ENCODE results near the gene MOSPD2. TPM values are rescaled to one million over a fixed set of nuclear protein-coding genes. Genes with fewer than 3 reads are reported as not detected.
A peak's percentile ranks its signal among the peaks of the same experiment; 100 is the strongest.

The MOSPD2 gene
- polyA plus RNA-seq, 1 donor (not counting 4 experiments of a cell fraction or from before 2014, with no cell fraction given): 20.4 TPM

- H3K9me3 ChIP-seq (ENCODE audit: control insufficient read depth, low read depth, low read length): peaks cover 4% of the 10 kb centered on the region
- peak overlapping the region; percentile 22 for H2AFZ ChIP-seq (ENCODE audit: control insufficient read depth, low read length)
- no peaks in the 10 kb centered on the region for H3K27me3 ChIP-seq (ENCODE audit: control insufficient read depth, extremely low read depth, insufficient read depth, low read length)
- H3K27ac ChIP-seq (ENCODE audit: control insufficient read depth, insufficient read depth, low read length): peak overlapping the region; percentile 52
- H3K79me2 ChIP-seq (ENCODE audit: control insufficient read depth, insufficient read depth, low read length): no peaks in the 10 kb centered on the region
- dilution Hi-C loops (cut with MboI; ENCODE audit: extremely low pct_ligation_motif_present, low sequenced_read_pairs): no loop called here
- FAIRE-seq (peak; percentile 71), DNase-seq (ENCODE audit: low read depth, low spot score) (no peak)
- no peak overlapping the region for H3K4me2 ChIP-seq (ENCODE audit: control insufficient read depth, extremely low read depth, insufficient read depth, low read depth, low read length)
- TF ChIP-seq EZH2 (IDR thresholded peaks at IDR 0.05; ENCODE audit: low read length) (no peak), CTCF (optimal IDR thresholded peaks at IDR 0.05 in 1 of 3, IDR thresholded peaks at IDR 0.05 in 1 of 3, conservative IDR thresholded peaks at IDR 0.05 in 1 of 3; ENCODE audit: extremely low read depth in 1 of 3, insufficient read depth in 2 of 3, low read length in 3 of 3) (no peak)
- H4K20me1 ChIP-seq (ENCODE audit: control insufficient read depth, extremely low read depth, insufficient read depth, low read length): no peaks in the 10 kb centered on the region
- H3K4me3 ChIP-seq (ENCODE audit: control insufficient read depth in 2 of 3, extremely low read depth in 1 of 3, insufficient read depth in 2 of 3, low read depth in 1 of 3, low read length in 3 of 3): no peak overlapping the region
- H3K9me1 ChIP-seq (ENCODE audit: control insufficient read depth, extremely low read depth, insufficient read depth, low read length): no peaks in the 10 kb centered on the region
- no peaks in the 10 kb centered on the region for H3K36me3 ChIP-seq (ENCODE audit: control insufficient read depth in 2 of 2, extremely low read depth in 1 of 2, insufficient read depth in 2 of 2, low read length in 2 of 2)
- H3K9ac ChIP-seq (ENCODE audit: control insufficient read depth, extremely low read depth, insufficient read depth, low read length): no peak overlapping the region
- H3K4me1 ChIP-seq (ENCODE audit: control insufficient read depth, extremely low read depth, insufficient read depth, low read length): no peaks in the 10 kb centered on the region
Observed at GRCh38 chrX:14899607-14900006, 26.4 kb downstream of the MOSPD2 start.

DNA sequence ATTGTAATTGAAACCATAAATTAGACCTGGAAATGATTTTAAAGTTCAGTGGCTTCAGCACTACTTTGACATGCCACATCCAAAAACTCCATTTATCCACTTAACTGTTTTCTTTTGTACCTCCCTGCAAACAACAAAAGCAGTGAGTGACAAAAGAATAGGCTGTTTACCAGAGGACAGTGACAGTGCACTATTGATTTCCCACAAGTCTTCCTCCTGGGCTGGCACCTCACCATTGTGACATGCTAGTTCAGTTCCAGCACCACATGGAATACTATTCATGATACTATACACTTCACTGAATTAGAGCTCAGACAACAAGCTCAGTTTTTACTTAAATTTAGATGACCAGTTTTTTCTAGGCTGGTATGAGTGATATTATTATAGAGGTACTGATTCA lies 29.3 kb downstream of the MOSPD2 start:
- no peak overlapping the region for H3K4me3 ChIP-seq (ENCODE audit: control insufficient read depth in 2 of 3, extremely low read depth in 1 of 3, insufficient read depth in 2 of 3, low read depth in 1 of 3, low read length in 3 of 3)
- no peak for FAIRE-seq

More for the DNA sequence above, 29.3 kb downstream of the MOSPD2 start:
- H3K27me3 ChIP-seq (ENCODE audit: control insufficient read depth, extremely low read depth, insufficient read depth, low read length): no peaks in the 10 kb centered on the region
- H3K9me3 ChIP-seq (ENCODE audit: control insufficient read depth, low read depth, low read length): peaks cover 4% of the 10 kb centered on the region
- H3K79me2 ChIP-seq (ENCODE audit: control insufficient read depth, insufficient read depth, low read length): no peaks in the 10 kb centered on the region
- no peak overlapping the region for H2AFZ ChIP-seq (ENCODE audit: control insufficient read depth, low read length)
- no peaks in the 10 kb centered on the region for H4K20me1 ChIP-seq (ENCODE audit: control insufficient read depth, extremely low read depth, insufficient read depth, low read length)
- no peak overlapping the region for H3K4me2 ChIP-seq (ENCODE audit: control insufficient read depth, extremely low read depth, insufficient read depth, low read depth, low read length)
- DNase-seq (ENCODE audit: low read depth, low spot score): no peak
- H3K27ac ChIP-seq (ENCODE audit: control insufficient read depth, insufficient read depth, low read length): no peak overlapping the region
- TF ChIP-seq EZH2 (IDR thresholded peaks at IDR 0.05; ENCODE audit: low read length) (no peak), CTCF (optimal IDR thresholded peaks at IDR 0.05 in 1 of 3, IDR thresholded peaks at IDR 0.05 in 1 of 3, conservative IDR thresholded peaks at IDR 0.05 in 1 of 3; ENCODE audit: extremely low read depth in 1 of 3, insufficient read depth in 2 of 3, low read length in 3 of 3) (no peak)
- H3K9me1 ChIP-seq (ENCODE audit: control insufficient read depth, extremely low read depth, insufficient read depth, low read length): no peaks in the 10 kb centered on the region
- H3K4me1 ChIP-seq (ENCODE audit: control insufficient read depth, extremely low read depth, insufficient read depth, low read length): no peaks in the 10 kb centered on the region
- dilution Hi-C loops (cut with MboI; ENCODE audit: extremely low pct_ligation_motif_present, low sequenced_read_pairs): no loop called here
- H3K9ac ChIP-seq (ENCODE audit: control insufficient read depth, extremely low read depth, insufficient read depth, low read length): no peak overlapping the region
- no peaks in the 10 kb centered on the region for H3K36me3 ChIP-seq (ENCODE audit: control insufficient read depth in 2 of 2, extremely low read depth in 1 of 2, insufficient read depth in 2 of 2, low read length in 2 of 2)
